B cell (primary cell): ENCODE results near the gene TEX10. TPM values are rescaled to one million over a fixed set of nuclear protein-coding genes. Genes with fewer than 3 reads are reported as not detected.
"Not testable (repeated sequence)": the region's sequence is repeated elsewhere in the genome, so short reads cannot be mapped to it uniquely, and the experiment has no call there.

Experiments
- ATAC-seq: fragments of 200-7000 bp; cut with Tn5 transposase; one replicate; pipeline ENCODE4 v1.10.0; 2021; ENCODE audit warnings: low read depth, mild to moderate bottlenecking, moderate number of reproducible peaks, moderate library complexity
- CTCF ChIA-PET: fragments of 350-600 bp; sonication (Branson Sonifier 250); formaldehyde crosslinking; loops from one replicate; lab custom pipeline; 2021; ENCODE audit warnings: antibody characterized with exemption, inconsistent platforms; lab: Charles Lee
- POLR2A ChIA-PET: fragments of 350-600 bp; sonication (Branson Sonifier 250); formaldehyde crosslinking; loops from one replicate; lab custom pipeline; 2021; ENCODE audit warnings: antibody characterized with exemption; lab: Charles Lee
- DNase-seq: peaks from one replicate; pipeline ENCODE4 v3.0.0; 2013
- H2AFZ ChIP-seq: 2 replicates; pipeline ENCODE4 v1.6.1; 2012; ENCODE audit warnings: mild to moderate bottlenecking, low read depth, low read length; ENCODE audit not compliant: insufficient read depth, poor library complexity, severe bottlenecking
- H3K27ac ChIP-seq, 2 donors: 1 replicate in 1 of 2; 2 replicates in 1 of 2; pipeline ENCODE4 v1.5.1; 2012 to 2013; ENCODE audit warnings: low read length in 2 of 2, mild to moderate bottlenecking in 2 of 2, moderate library complexity in 1 of 2
- H3K27me3 ChIP-seq, 4 experiments: fragments of 200-600 bp in 1 of 4; sonication (generic) in 1 of 4; replicated peaks in 1 of 4; 1 replicate in 2 of 4; 2 replicates in 2 of 4; pipeline versions ENCODE4 v1.6.1 to v1.7.0; 2013 to 2016; ENCODE audit warnings: low read length in 3 of 4, mild to moderate bottlenecking in 2 of 4, mixed read lengths in 1 of 4, moderate library complexity in 1 of 4; ENCODE audit not compliant: insufficient read depth in 4 of 4, control insufficient read depth in 3 of 4; ENCODE audit errors: control extremely low read depth in 1 of 4
- H3K36me3 ChIP-seq, 2 experiments: replicated peaks in 1 of 2; 1 replicate in 1 of 2; 2 replicates in 1 of 2; pipeline versions ENCODE4 v1.6.1 to v1.7.1; 2013; ENCODE audit warnings: low read length in 1 of 2; ENCODE audit not compliant: insufficient read depth in 2 of 2, control insufficient read depth in 1 of 2; ENCODE audit errors: control extremely low read depth in 1 of 2, extremely low read depth in 1 of 2
- H3K4me1 ChIP-seq, 2 donors: fragments of 200-600 bp in 1 of 2; sonication (generic) in 1 of 2; 1 replicate in 1 of 2; 2 replicates in 1 of 2; pipeline versions ENCODE4 v1.5.1 to v1.6.1; 2013 to 2017; ENCODE audit warnings: low read length in 2 of 2; ENCODE audit not compliant: control insufficient read depth in 2 of 2, insufficient read depth in 2 of 2
- H3K4me2 ChIP-seq: replicated peaks from 2 replicates; pipeline ENCODE3; 2012; ENCODE audit warnings: mild to moderate bottlenecking, low read depth, low read length; ENCODE audit not compliant: poor library complexity, severe bottlenecking
- H3K4me3 ChIP-seq, 5 experiments: fragments of 200-600 bp in 1 of 5; sonication (generic) in 1 of 5; 1 replicate in 3 of 5; 2 replicates in 2 of 5; pipeline versions ENCODE4 v1.5.1 to v1.7.0; 2011 to 2016; ENCODE audit warnings: low read length in 4 of 5, mild to moderate bottlenecking in 4 of 5, low read depth in 2 of 5, control low read depth in 1 of 5, moderate library complexity in 1 of 5; ENCODE audit not compliant: insufficient read depth in 1 of 5; ENCODE audit errors: control extremely low read depth in 1 of 5, extremely low read depth in 1 of 5
- H3K79me2 ChIP-seq: fragments of 200-600 bp; sonication (generic); one replicate; pipeline ENCODE4 v1.6.0; 2016; ENCODE audit warnings: low read length; ENCODE audit not compliant: control insufficient read depth, insufficient read depth
- H3K9ac ChIP-seq: fragments of 200-600 bp; sonication (generic); 2 replicates; pipeline ENCODE4 v1.6.1; 2017; ENCODE audit warnings: mild to moderate bottlenecking, low read length, moderate library complexity
- H3K9me3 ChIP-seq, 3 donors: one replicate each; pipeline versions ENCODE4 v1.6.1 to v1.7.1; 2013; ENCODE audit warnings: low read length in 2 of 3; ENCODE audit not compliant: control insufficient read depth in 2 of 3, insufficient read depth in 1 of 3; ENCODE audit errors: control extremely low read depth in 1 of 3
- H4K20me1 ChIP-seq: 2 replicates; pipeline ENCODE4 v1.6.0; 2012; ENCODE audit warnings: mild to moderate bottlenecking, low read length; ENCODE audit not compliant: insufficient read depth, control insufficient read depth, poor library complexity, severe bottlenecking
- H3K27ac Mint-ChIP-seq: one replicate; pipeline ENCODE4 v1.8.0; 2021; ENCODE audit warnings: mixed read lengths
- H3K27me3 Mint-ChIP-seq: one replicate; pipeline ENCODE4 v1.8.0; 2021; ENCODE audit warnings: mixed read lengths
- H3K4me1 Mint-ChIP-seq: one replicate; pipeline ENCODE4 v1.8.0; 2021; ENCODE audit warnings: mixed read lengths
- H3K4me3 Mint-ChIP-seq: one replicate; pipeline ENCODE4 v1.8.0; 2021; ENCODE audit warnings: mixed read lengths
- H3K9me3 Mint-ChIP-seq: one replicate; pipeline ENCODE4 v1.8.0; 2022; ENCODE audit warnings: mixed read lengths; ENCODE audit not compliant: insufficient read depth
- WGBS: methylation state at CpG from one replicate; pipeline ENCODE4 v1.1.5; 2013; ENCODE audit warnings: missing lambda C conversion rate; ENCODE audit not compliant: insufficient coverage; 5-methylcytosine and 5-hydroxymethylcytosine counted together
- intact Hi-C: fragments of 100-400 bp; cut with micrococcal nuclease; formaldehyde crosslinking; loops from one replicate; pipeline ENCODE4 v1.10.0; 2022
- polyA plus RNA-seq: library from polyadenylated mRNA; depleted of rRNA; stranded (reverse); fragments of >200 nt; gene quantifications from 2 replicates; pipeline ENCODE4 v1.2.3, GENCODE V29; 2012
- total RNA-seq, 2 donors: library from RNA; stranded (reverse); fragments of 120-200 nt in 1 of 2; gene quantifications; 1 replicate in 1 of 2; 2 replicates in 1 of 2; pipeline versions ENCODE4 v1.2.3 to v1.2.4, GENCODE V29; 2013 to 2022
- TF ChIP-seq, protein P1 (sequence below): fragments of 200-600 bp; IDR thresholded peaks from one replicate; pipeline ENCODE4 v1.8.0; 2022; ENCODE audit warnings: antibody characterized with exemption, mild to moderate bottlenecking

TEX10 gene
- total and polyA plus RNA-seq, 2 donors (not counting 1 experiment from before 2014, with no cell fraction given) = 15.5 to 24.9 TPM

DNA sequence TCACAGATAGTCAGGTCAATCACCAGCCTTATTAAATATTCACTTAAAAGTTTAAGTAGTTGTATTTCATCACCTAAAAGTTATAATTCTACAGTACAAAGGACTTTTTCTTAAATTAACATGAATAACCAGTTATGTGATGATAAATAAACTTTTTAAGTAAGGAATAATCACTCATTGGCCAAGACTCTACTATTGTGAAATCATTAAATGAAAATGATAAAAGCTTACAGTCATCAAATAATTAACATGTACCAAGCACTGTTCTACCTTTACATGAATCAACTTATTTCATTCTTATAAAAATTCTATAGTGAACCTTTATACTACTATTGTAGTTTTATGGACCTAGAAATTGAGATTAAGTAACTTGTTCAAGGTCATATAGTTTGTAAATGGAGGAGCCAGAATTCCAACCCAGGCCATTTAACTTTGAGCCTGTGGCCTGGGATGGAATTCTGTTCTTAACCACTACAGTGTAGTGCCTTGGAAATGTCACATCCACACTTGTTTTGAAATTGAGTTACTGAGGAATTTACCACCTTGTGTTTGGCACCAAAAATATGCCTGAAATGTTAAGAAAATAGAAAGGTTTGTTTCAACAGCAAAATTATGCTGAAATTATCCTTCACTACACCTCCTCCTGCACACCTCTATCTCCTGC lies 41.4 kb upstream of the TEX10 start:
- no peaks in the 10 kb centered on the region for H4K20me1 ChIP-seq
- CTCF ChIA-PET = no interaction called here
- intact Hi-C loops = no loop called here
- POLR2A ChIA-PET = no interaction called here
- ATAC-seq (no peak), DNase-seq (no peak)
- H3K36me3 ChIP-seq = no peaks in the 10 kb centered on the region
- TF ChIP-seq, protein P1, sequence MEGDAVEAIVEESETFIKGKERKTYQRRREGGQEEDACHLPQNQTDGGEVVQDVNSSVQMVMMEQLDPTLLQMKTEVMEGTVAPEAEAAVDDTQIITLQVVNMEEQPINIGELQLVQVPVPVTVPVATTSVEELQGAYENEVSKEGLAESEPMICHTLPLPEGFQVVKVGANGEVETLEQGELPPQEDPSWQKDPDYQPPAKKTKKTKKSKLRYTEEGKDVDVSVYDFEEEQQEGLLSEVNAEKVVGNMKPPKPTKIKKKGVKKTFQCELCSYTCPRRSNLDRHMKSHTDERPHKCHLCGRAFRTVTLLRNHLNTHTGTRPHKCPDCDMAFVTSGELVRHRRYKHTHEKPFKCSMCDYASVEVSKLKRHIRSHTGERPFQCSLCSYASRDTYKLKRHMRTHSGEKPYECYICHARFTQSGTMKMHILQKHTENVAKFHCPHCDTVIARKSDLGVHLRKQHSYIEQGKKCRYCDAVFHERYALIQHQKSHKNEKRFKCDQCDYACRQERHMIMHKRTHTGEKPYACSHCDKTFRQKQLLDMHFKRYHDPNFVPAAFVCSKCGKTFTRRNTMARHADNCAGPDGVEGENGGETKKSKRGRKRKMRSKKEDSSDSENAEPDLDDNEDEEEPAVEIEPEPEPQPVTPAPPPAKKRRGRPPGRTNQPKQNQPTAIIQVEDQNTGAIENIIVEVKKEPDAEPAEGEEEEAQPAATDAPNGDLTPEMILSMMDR = no peak
- Mint-ChIP-seq H3K9me3 (no peaks in the 10 kb centered on the region), H3K4me3 (no peak overlapping the region), H3K4me1 (peaks cover 2% of the 10 kb centered on the region), H3K27ac (no peak overlapping the region), H3K27me3 (no peaks in the 10 kb centered on the region)
- H3K4me2 ChIP-seq = no peak overlapping the region
- peaks cover 0 to 12% (median 0%) of the 10 kb centered on the region in 3 donors for H3K9me3 ChIP-seq
- H3K9ac ChIP-seq = no peak overlapping the region
- H3K79me2 ChIP-seq = no peaks in the 10 kb centered on the region
- no peak overlapping the region for H3K4me3 ChIP-seq
- no peaks in the 10 kb centered on the region for H3K4me1 ChIP-seq
- no peak overlapping the region for H2AFZ ChIP-seq
- H3K27ac ChIP-seq = no peak overlapping the region
- no peaks in the 10 kb centered on the region for H3K27me3 ChIP-seq

DNA sequence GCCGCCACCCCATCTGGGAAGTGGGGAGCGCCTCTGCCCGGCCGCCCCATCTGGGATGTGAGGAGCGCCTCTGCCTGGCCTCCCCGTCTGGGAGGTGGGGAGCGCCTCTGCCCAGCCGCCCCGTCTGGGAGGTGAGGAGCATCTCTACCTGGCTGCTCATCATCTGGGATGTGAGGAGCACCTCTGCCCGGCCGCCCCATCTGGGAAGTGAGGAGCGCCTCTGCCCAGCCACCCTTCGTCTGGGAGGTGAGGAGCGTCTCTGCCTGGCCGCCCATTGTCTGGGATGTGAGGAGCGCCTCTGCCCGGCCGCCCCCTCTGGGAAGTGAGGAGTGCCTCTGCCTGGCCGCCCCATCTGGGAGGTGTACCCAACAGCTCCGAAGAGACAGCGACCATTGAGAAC lies 40.2 kb upstream of the TEX10 start:
- H3K27me3 ChIP-seq, intact Hi-C loops, H3K27ac Mint-ChIP-seq, H3K4me3 ChIP-seq, H3K9me3 Mint-ChIP-seq, DNase-seq, H3K4me2 ChIP-seq, CTCF ChIA-PET, H3K4me1 Mint-ChIP-seq, H4K20me1 ChIP-seq, H2AFZ ChIP-seq, H3K4me1 ChIP-seq, H3K79me2 ChIP-seq, POLR2A ChIA-PET, H3K36me3 ChIP-seq, H3K4me3 Mint-ChIP-seq, ATAC-seq, H3K27ac ChIP-seq, H3K9ac ChIP-seq, H3K27me3 Mint-ChIP-seq: not testable (repeated sequence)
- peaks cover 0 to 12% (median 0%) of the 10 kb centered on the region in 3 donors for H3K9me3 ChIP-seq
- WGBS = over 99% methylated on average over 18 of the region's 21 CpGs
